Measurements from ENCODE around the gene EPN1. TPM values are rescaled to one million over a fixed set of nuclear protein-coding genes. Genes with fewer than 3 reads are reported as not detected.

EPN1 gene
- total RNA-seq, result 71.6 and 243 TPM in 2 replicates

- DNase-seq, result peak; percentile 97
These were observed at the start of gene EPN1 for GRCh38 chr19:55674841-55675660. EPN1 (plus strand) TSS chr19:55675226; CDS start chr19:55678628, 3,402 bp downstream.

- DNase-seq, result no peak
These were observed 48.7 kb upstream of the EPN1 start for GRCh38 chr19:55626350-55626749.

GRCh38 chr19:55632463-55632834 lies 42.6 kb upstream of the EPN1 start:
- DNase-seq, result peak; percentile 99

GRCh38 chr19:55633861-55634260 lies 41.2 kb upstream of the EPN1 start:
- no peak for DNase-seq

- no peak for DNase-seq
These were observed 39.7 kb upstream of the EPN1 start for GRCh38 chr19:55635334-55635717.

GRCh38 chr19:55635856-55636440 lies 39.1 kb upstream of the EPN1 start:
- DNase-seq, result no peak

GRCh38 chr19:55636723-55637122 lies 38.3 kb upstream of the EPN1 start:
- DNase-seq, result no peak

- DNase-seq, result no peak
These were observed 37.5 kb upstream of the EPN1 start for GRCh38 chr19:55637534-55637933.

- DNase-seq, result peak; percentile 62
These were observed 36.1 kb upstream of the EPN1 start for GRCh38 chr19:55638864-55639359.

GRCh38 chr19:55640043-55640576 lies 34.9 kb upstream of the EPN1 start:
- peak; percentile 81 for DNase-seq

GRCh38 chr19:55640577-55641425 lies 34.2 kb upstream of the EPN1 start, which contains the start of gene ZNF580:
ZNF580 (plus strand) TSS chr19:55641002; CDS start chr19:55642509, 1,507 bp downstream.
- peak; percentile 70 for DNase-seq

GRCh38 chr19:55641426-55642152 lies 33.4 kb upstream of the EPN1 start:
- no peak for DNase-seq

- peak; percentile 28 for DNase-seq
These were observed 32.6 kb upstream of the EPN1 start for GRCh38 chr19:55642153-55643002.

- DNase-seq, result peak; percentile 79
These were observed 31.8 kb upstream of the EPN1 start, which contains the start of gene ZNF581 for GRCh38 chr19:55643003-55643886. ZNF581 (plus strand) TSS chr19:55643649; CDS start chr19:55644572, 923 bp downstream.

- DNase-seq, result no peak
These were observed 31.2 kb upstream of the EPN1 start for GRCh38 chr19:55643887-55644176.

GRCh38 chr19:55644191-55644833 lies 30.7 kb upstream of the EPN1 start:
- DNase-seq, result no peak

- DNase-seq, result no peak
These were observed 30.0 kb upstream of the EPN1 start for GRCh38 chr19:55644842-55645511.

GRCh38 chr19:55645512-55645881 lies 29.5 kb upstream of the EPN1 start:
- DNase-seq, result no peak
